Activated naive CD8-positive, alpha-beta T cell treated with anti-CD3 and anti-CD28 coated beads for 36 hours (primary cell): ENCODE data around the gene WSB2. TPM values are rescaled to one million over a fixed set of nuclear protein-coding genes. Genes with fewer than 3 reads are reported as not detected.

Experiments used
- DNase-seq: peaks from one replicate; pipeline ENCODE4 v3.0.0; 2021
- H3K27ac Mint-ChIP-seq: one replicate; pipeline ENCODE4 v1.8.0; 2022; ENCODE audit warnings: mild to moderate bottlenecking, moderate library complexity, mixed read lengths
- H3K27me3 Mint-ChIP-seq: one replicate; pipeline ENCODE4 v1.8.0; 2022; ENCODE audit warnings: mild to moderate bottlenecking, mixed read lengths
- H3K36me3 Mint-ChIP-seq: one replicate; pipeline ENCODE4 v1.8.0; 2021; ENCODE audit warnings: mild to moderate bottlenecking, mixed read lengths
- H3K4me1 Mint-ChIP-seq: one replicate; pipeline ENCODE4 v1.8.0; 2021; ENCODE audit warnings: mixed read lengths
- H3K4me3 Mint-ChIP-seq: one replicate; pipeline ENCODE4 v1.8.0; 2022; ENCODE audit warnings: mild to moderate bottlenecking, moderate library complexity, mixed read lengths
- H3K9me3 Mint-ChIP-seq: one replicate; pipeline ENCODE4 v1.8.0; 2022; ENCODE audit warnings: mixed read lengths
- total RNA-seq, 2 experiments: library from RNA; stranded (reverse); gene quantifications; one replicate each; pipeline ENCODE4 v1.2.3, GENCODE V29; 2021

Gene WSB2
- total RNA-seq, 2 experiments from 2014 or later, result 37.7 to 41.6 TPM

DNA sequence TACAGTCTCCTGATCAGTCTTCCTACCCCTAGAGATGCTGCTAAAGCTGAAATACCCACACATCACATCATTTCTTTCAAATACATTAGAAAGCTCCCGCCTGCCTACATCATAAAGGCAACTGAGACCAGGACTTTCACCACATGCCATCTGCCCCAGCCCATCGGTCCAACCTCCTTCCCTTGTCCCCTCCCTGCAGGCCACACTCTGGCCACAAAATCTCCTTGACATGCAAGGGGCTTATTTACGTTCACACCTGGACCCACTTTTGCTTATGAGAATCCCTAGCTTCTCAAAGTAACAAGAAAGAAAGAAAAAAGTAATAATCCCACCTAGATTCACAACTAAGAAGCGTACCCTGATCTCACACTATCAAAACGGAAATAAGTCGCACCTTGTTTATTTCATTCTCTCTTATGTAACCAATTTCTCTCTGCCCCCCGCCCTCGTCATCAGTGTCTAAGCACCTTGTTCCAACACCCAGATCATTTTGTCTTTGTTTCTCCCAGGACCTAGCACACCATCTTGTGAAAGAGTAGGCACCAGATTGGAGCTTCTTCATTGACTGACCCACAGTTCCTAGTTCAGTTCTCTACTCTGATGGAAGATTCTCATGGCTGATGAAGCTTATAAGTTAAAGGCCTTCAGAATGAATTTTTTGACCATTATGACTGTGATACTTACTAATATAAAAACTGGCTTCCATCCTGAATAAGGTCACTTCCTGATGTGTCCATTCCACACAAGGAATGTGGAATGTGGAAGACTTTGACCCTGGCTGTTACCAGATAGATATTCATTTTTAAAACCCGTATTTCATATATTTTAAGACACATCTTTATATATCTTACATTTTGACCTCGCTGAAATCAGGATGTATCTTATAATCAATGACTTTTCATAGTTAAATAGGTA is 7.7 kb downstream of the WSB2 start:
- Mint-ChIP-seq H3K4me3 (no peak overlapping the region), H3K27me3 (no peaks in the 10 kb centered on the region), H3K9me3 (no peaks in the 10 kb centered on the region), H3K36me3 (peaks cover 25% of the 10 kb centered on the region), H3K4me1 (peaks cover 31% of the 10 kb centered on the region), H3K27ac (peak overlapping the region; percentile 35)
- DNase-seq, result no peak

DNA sequence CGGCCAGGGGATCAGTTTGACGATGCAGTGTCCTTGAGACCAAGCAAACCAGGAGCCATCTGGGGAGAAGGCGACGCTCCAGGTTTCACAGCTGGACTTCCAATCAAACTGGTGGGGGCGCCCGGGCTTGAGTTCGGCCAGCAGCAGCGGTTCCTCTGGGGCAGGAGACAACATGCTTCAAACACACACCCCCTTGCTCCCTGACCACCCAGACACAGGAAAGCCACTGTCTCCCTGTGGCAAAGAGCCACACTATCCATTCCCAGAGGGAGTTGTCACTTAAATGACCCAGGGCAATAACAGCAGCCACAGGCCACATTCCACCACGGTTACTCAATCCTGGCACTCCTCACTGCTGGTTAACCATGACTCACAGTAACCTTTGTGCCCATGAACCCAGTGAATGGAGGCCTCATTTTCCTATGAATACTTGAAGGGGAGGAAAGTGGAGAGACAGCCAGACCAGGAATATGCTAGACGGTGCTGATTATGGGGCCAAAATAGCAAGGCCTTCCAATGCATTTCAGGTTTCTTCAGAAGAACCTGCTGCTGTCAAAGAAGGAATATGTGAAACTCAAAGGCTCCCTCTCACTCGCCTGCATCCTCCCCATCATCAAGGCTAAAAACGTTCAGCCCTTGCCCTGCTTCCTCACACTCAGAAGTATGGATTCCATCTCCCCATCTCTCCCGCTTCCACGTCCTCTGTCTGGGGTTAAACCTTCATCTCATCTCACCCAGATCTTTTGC is 8.5 kb downstream of the WSB2 start:
- H3K4me3 Mint-ChIP-seq, result no peak overlapping the region
- H3K27me3 Mint-ChIP-seq, result no peaks in the 10 kb centered on the region
- H3K27ac Mint-ChIP-seq, result peak overlapping the region; percentile 54
- peaks cover 31% of the 10 kb centered on the region for H3K4me1 Mint-ChIP-seq
- H3K9me3 Mint-ChIP-seq, result no peaks in the 10 kb centered on the region
- DNase-seq, result no peak
- peaks cover 25% of the 10 kb centered on the region for H3K36me3 Mint-ChIP-seq

DNA sequence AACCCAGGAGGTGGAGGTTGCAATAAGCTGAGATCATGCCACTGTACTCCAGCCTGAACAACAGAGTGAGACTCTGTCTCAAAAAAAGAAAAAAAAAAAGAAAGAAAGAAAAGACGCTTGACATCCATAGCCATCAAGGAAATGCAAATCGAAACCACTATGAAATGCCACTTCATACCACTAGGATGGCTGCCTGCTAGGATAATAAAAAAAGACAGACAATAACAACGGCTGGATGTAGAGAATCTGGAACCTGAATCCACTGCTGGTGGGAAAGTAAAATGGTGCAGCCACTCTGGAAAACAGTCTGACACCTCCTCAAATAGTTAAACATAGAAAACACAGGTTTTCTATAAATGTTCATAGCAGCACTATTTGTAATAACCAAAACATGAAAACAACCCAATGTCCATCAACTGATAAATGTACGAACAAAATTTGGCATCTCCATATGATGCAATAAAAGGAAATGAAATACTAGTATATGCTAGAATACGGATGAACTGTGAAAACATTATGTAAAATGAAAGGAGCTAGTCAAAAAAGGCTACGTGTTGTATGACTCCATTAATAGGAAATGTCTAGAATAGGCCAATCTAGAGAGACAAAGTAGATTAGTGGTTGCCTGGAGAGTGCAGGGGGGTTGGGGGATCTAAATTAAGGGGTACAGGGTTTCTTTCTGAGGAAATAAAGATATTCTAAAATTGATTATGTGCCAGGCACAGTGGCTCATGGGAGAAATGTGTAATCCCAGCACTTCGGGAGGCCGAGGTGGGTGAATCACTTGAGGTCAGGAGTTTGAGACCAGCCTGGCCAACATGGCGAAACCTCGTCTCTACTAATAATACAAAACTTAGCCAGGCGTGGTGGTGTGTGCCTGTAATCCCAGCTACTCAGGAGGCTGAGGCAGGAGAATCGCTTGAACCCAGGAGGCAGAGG is 9.7 kb downstream of the WSB2 start:
- peaks cover 32% of the 10 kb centered on the region for H3K4me1 Mint-ChIP-seq
- H3K9me3 Mint-ChIP-seq, result no peaks in the 10 kb centered on the region
- no peak overlapping the region for H3K4me3 Mint-ChIP-seq
- no peak for DNase-seq
- peaks cover 31% of the 10 kb centered on the region for H3K36me3 Mint-ChIP-seq
- H3K27me3 Mint-ChIP-seq, result no peaks in the 10 kb centered on the region
- peak overlapping the region; percentile 51 for H3K27ac Mint-ChIP-seq

DNA sequence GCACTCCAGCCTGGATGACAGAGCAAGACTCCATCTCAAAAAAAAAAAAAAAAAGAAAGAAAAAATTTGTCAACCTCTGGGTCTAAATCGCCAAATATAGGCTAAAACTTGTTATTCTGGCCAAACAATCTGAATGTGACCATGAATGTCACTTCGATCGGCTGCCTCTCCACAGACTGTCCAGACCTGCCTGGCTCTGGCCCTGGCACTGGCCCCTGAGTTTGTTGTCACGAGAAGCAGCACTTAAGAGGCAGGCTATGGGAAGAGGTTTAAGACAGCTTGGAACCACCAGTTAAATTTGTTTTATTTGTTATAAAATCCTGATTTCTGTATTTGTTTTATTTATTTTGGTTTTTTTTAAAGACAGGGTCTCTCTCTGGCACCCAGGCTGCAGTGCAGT is 14.5 kb downstream of the WSB2 start:
- no peaks in the 10 kb centered on the region for H3K27me3 Mint-ChIP-seq
- peaks cover 36% of the 10 kb centered on the region for H3K4me1 Mint-ChIP-seq

DNA sequence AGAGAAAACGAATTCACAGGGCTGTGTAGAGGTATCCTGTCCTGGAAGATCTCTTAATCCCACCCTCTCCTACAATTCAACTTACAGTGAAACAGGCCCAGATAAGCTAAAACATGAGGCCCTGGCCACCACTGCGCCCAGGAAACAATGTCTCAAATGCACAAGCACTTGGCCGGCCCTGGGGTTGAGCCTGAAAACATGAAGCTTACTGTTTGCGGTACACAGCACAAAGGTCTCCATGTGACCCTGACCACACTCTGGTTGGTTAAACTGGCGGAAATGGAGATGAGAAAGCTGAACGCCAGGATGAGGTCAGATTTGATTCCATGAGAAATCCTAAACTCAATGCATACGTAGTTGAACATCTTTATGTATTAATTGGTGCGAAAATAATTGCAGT is 16.4 kb downstream of the WSB2 start:
- Mint-ChIP-seq H3K36me3 (peaks cover 58% of the 10 kb centered on the region), H3K27me3 (no peaks in the 10 kb centered on the region), H3K9me3 (no peaks in the 10 kb centered on the region), H3K4me3 (peak overlapping the region; percentile 37), H3K27ac (peak overlapping the region; percentile 92), H3K4me1 (peaks cover 31% of the 10 kb centered on the region)
- DNase-seq, result no peak

More for the DNA sequence above, 14.5 kb downstream of the WSB2 start:
- no peaks in the 10 kb centered on the region for H3K9me3 Mint-ChIP-seq
- H3K27ac Mint-ChIP-seq, result peak overlapping the region; percentile 92
- H3K4me3 Mint-ChIP-seq, result no peak overlapping the region
- no peak for DNase-seq
- peaks cover 59% of the 10 kb centered on the region for H3K36me3 Mint-ChIP-seq

DNA sequence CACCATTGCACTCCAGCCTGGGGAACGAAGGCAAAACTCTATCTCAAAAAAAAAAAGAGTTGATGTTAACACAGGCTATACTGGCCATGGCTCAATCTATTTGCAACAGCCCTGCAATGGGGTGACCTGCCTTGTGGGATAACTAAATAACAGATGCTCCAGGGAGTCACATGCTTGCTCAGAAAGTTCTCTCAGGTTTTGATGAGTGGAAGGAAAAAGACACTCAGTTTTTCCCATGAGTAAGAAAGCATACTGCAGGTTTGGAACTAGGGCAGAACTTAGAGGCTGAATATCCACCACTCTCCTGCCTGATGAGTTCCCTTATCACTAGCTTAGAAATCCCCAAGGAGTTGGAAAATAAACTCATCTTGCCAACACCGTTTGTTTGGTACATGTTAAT is 16.9 kb downstream of the WSB2 start:
- no peak for DNase-seq
- H3K27me3 Mint-ChIP-seq, result no peaks in the 10 kb centered on the region
- H3K36me3 Mint-ChIP-seq, result peaks cover 60% of the 10 kb centered on the region
- H3K27ac Mint-ChIP-seq, result peak overlapping the region; percentile 92
- H3K4me3 Mint-ChIP-seq, result peak overlapping the region; percentile 37
- no peaks in the 10 kb centered on the region for H3K9me3 Mint-ChIP-seq
- peaks cover 31% of the 10 kb centered on the region for H3K4me1 Mint-ChIP-seq

DNA sequence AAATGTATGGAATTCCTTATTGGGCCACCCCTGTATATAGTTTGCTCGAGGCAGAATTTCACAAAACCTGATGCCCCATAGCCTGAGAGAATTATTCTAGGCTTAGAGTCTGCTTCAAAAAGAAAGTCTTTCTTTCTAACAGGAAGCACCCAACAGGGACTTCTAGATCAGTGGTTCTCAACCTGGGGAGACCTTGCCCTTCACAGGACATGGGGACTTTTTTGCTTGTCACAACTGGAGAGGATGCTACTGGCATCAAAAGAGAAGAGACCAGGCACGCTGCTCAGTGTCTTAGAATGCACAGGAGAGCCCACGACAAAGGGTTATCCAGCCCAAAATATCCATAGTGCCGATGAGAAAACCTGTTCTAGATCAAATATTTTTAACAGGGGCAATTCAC is 18.9 kb downstream of the WSB2 start:
- peak overlapping the region; percentile 38 for H3K27ac Mint-ChIP-seq
- H3K4me1 Mint-ChIP-seq, result peaks cover 33% of the 10 kb centered on the region
- no peaks in the 10 kb centered on the region for H3K9me3 Mint-ChIP-seq
- no peak overlapping the region for H3K4me3 Mint-ChIP-seq
- no peaks in the 10 kb centered on the region for H3K27me3 Mint-ChIP-seq
- peaks cover 67% of the 10 kb centered on the region for H3K36me3 Mint-ChIP-seq
- DNase-seq, result no peak

DNA sequence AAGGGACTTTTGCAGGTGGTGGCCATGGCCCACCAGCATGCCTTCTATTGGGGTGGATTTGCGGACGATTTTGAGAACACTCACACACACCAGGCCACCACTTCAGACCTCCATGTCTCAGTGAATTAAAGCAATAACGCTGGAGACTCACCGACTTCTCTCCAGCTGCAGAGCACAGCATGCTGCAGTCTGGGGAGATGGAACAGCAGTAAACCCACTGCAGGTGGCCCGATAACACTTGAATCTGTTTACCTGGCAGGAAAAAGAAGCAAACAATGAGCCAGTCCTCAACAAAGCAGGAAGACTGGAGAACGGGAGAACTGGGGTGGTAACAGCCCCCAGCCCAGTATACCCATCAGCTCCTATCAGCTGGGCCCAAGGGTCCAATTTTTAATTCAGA is 22.8 kb downstream of the WSB2 start:
- H3K36me3 Mint-ChIP-seq, result peaks cover 74% of the 10 kb centered on the region
- H3K27me3 Mint-ChIP-seq, result no peaks in the 10 kb centered on the region
- H3K4me1 Mint-ChIP-seq, result peaks cover 42% of the 10 kb centered on the region
- no peak overlapping the region for H3K4me3 Mint-ChIP-seq
- H3K27ac Mint-ChIP-seq, result no peak overlapping the region
- H3K9me3 Mint-ChIP-seq, result peaks cover 2% of the 10 kb centered on the region
- no peak for DNase-seq

DNA sequence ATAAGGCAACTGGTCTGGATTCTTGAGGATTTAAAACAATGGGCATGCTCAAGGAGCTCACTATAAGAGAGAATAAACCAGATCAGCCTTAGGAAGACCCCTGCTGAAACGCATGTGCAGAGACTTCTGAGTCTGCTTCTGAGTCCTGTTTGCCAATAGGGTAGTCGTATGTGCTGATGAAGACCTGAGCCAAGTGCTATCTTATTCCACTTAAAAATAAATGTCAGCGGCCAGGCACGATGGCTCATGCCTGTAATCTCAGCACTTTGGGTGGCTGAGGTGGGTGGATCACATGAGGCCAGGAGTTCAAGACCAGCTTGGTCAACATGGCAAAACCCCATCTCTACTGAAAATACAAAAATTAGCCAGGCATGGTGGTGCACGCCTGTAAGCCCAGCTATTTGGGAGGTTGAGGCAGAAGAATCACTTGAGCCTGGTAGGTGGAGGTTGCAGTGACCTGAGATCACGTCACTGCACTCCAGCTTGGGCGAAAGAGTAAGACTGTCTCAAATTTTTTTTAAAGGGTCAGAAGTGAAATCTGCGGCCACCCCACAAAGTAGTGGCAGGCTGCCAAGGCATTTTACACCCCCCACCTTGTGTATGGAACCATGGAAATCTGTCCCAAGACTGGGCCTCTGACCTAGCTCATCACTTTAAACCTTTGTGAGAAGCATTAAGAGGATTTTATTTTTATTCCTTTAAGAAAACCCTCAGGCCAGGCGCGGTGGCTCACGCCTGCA is 24.1 kb downstream of the WSB2 start:
- Mint-ChIP-seq H3K36me3 (peaks cover 70% of the 10 kb centered on the region), H3K27me3 (no peaks in the 10 kb centered on the region), H3K4me1 (peaks cover 42% of the 10 kb centered on the region), H3K27ac (peak overlapping the region; percentile 92), H3K9me3 (peaks cover 2% of the 10 kb centered on the region), H3K4me3 (peak overlapping the region; percentile 10)
- no peak for DNase-seq

DNA sequence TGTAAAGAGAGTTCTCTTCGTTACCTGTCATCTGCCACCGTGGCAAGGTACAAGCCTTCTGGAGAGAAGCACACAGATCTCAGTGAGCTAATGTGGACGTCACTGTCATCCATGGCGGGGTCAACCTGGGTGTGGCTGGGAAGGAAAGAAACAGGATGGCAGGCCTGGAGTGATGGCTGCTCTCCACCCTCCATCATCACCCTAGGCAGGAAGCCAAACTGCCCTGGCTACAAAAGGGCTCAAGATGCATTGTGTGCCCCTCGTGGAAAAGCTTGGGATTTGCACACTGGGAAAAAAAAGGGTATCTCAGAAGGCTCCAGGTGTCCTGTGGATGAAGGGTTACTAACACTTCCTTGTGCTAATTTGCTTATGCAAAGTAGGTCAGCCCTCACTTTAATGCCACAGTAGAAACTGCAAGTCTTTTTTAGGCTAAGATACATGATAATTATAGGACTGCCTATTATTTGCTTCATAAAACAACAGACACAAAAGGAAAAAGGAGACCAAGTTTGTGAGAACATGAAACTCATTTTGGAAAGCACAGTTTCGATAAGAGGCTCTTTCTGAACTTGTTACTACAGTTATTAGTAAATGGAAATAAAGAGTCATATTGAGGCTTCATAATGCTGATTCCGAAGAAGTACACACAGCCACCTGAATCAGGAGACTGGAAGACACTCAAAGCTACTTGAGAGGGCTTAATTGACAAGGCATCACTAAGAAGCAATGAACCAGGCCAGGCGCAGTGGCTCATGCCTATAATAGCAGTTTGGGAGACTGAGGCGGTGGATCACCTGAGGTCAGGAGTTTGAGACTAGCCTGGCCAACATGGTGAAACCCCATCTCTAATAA is 25.6 kb downstream of the WSB2 start:
- H3K4me1 Mint-ChIP-seq, result peaks cover 42% of the 10 kb centered on the region
- peak overlapping the region; percentile 7 for H3K4me3 Mint-ChIP-seq
- peaks cover 64% of the 10 kb centered on the region for H3K36me3 Mint-ChIP-seq
- no peak for DNase-seq
- no peaks in the 10 kb centered on the region for H3K27me3 Mint-ChIP-seq
- H3K27ac Mint-ChIP-seq, result peak overlapping the region; percentile 92
- peaks cover 2% of the 10 kb centered on the region for H3K9me3 Mint-ChIP-seq

DNA sequence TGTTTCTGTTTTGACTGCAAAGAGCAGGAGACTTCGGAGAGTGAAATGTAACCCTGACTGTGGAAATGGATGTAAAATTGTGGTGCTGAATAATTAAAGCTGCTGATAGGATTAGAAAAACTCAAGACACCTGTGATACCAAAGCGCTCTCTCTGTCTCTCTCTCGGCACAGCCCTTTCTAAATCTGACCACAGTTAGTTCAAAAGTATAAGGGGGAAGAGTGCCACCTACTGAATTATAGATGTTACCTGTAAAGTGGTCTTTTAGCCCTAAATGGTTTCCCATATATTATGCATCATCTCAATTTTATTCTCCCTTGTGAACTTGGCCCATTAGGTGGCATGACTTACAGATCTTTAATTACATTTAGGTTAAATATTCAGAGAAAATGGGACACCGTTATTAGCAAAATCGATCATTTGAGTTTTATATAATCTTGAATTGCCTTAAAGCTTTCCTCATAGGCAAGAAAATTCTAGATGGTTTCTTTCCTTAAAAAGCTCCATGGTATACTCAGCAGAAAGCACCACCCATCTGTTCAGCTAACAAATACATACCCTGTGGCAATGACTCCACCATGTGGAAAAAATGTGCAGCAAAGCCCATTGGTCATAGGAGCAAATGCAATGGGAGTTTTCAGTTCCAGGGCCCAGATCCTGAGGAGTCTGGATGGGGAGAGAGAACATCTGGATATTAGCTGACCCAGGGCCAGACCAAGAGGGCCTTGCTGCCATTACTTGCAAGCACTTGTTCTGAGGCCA is 26.4 kb downstream of the WSB2 start:
- peaks cover 42% of the 10 kb centered on the region for H3K4me1 Mint-ChIP-seq
- peaks cover 2% of the 10 kb centered on the region for H3K9me3 Mint-ChIP-seq
- peak overlapping the region; percentile 92 for H3K27ac Mint-ChIP-seq
- H3K4me3 Mint-ChIP-seq, result no peak overlapping the region
- H3K36me3 Mint-ChIP-seq, result peaks cover 65% of the 10 kb centered on the region
- H3K27me3 Mint-ChIP-seq, result no peaks in the 10 kb centered on the region
- DNase-seq, result no peak

DNA sequence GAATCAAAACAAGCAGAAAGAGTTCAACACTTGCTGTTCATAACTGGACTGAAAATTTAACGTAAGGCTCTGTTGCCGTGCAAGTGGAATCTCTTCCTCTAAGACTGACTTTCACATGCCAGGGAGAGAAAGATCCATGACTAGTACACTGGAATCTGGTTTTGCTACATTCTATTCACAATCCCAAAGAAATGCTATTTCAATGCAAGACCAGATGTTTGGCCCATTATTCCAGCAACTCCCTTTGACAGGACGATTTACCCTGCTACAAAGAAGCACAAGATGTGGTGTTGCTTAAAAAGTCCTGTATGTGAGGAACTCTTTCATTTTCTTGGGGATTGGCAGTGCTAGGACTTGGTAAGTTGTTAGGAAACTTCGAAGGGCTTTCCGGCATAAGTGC is 27.1 kb downstream of the WSB2 start:
- peaks cover 66% of the 10 kb centered on the region for H3K36me3 Mint-ChIP-seq
- peaks cover 42% of the 10 kb centered on the region for H3K4me1 Mint-ChIP-seq
- no peaks in the 10 kb centered on the region for H3K27me3 Mint-ChIP-seq
- peaks cover 2% of the 10 kb centered on the region for H3K9me3 Mint-ChIP-seq
- peak overlapping the region; percentile 92 for H3K27ac Mint-ChIP-seq
- no peak overlapping the region for H3K4me3 Mint-ChIP-seq
- DNase-seq, result no peak

DNA sequence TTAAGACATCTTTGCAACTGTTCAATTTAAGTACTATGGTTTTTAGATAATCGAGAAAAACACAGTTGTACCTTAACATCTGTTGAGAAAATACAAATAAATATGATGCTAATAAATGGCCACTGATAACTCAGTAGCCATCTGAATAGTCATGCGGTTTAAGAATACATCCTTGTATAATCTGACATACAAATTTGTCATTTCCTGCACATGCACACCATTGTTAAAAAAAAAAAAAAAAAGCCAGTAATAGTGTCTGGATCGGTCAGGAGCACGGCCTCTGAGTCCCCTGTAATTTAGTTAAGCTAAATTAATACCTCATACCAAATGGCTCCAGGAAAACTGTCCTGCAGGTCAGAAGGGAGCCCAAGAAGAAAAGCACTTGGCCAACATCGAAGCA is 27.7 kb downstream of the WSB2 start:
- H3K4me3 Mint-ChIP-seq, result no peak overlapping the region
- peaks cover 2% of the 10 kb centered on the region for H3K9me3 Mint-ChIP-seq
- peaks cover 45% of the 10 kb centered on the region for H3K4me1 Mint-ChIP-seq
- peaks cover 68% of the 10 kb centered on the region for H3K36me3 Mint-ChIP-seq
- no peak for DNase-seq
- no peaks in the 10 kb centered on the region for H3K27me3 Mint-ChIP-seq
- H3K27ac Mint-ChIP-seq, result peak overlapping the region; percentile 92
